GM12873 (cell line): ENCODE results near the gene DUOX1.
A peak's percentile ranks its signal among the peaks of the same experiment; 100 is the strongest.

ENCODE experiments used
- TF ChIP-seq, protein P1 (sequence below): IDR thresholded peaks from 2 replicates; pipeline ENCODE4 v1.5.1; 2012; ENCODE audit warnings: low read depth, mild to moderate bottlenecking, moderate library complexity, low read length, control low read depth; ENCODE audit not compliant: insufficient read depth; ENCODE audit errors: missing control alignments

The DUOX1 gene

DNA sequence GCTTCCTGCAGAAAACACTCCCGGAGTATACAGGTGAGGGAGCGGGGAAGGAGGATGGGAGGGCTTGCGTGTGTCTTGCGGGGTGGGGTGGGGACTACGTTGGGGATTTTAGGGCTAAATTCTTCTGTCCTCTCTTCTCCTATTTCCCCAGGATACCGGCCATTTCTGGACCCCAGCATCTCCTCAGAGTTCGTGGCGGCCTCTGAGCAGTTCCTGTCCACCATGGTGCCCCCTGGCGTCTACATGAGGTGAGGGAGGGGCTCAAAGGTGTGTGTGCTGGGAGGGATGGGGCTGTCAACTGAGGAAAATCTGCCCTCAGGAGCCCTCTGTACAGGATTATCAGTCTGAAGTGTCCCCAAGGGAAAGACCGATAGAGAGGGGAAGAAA, 6.6 kb downstream of the DUOX1 start:
- TF ChIP-seq, protein P1, sequence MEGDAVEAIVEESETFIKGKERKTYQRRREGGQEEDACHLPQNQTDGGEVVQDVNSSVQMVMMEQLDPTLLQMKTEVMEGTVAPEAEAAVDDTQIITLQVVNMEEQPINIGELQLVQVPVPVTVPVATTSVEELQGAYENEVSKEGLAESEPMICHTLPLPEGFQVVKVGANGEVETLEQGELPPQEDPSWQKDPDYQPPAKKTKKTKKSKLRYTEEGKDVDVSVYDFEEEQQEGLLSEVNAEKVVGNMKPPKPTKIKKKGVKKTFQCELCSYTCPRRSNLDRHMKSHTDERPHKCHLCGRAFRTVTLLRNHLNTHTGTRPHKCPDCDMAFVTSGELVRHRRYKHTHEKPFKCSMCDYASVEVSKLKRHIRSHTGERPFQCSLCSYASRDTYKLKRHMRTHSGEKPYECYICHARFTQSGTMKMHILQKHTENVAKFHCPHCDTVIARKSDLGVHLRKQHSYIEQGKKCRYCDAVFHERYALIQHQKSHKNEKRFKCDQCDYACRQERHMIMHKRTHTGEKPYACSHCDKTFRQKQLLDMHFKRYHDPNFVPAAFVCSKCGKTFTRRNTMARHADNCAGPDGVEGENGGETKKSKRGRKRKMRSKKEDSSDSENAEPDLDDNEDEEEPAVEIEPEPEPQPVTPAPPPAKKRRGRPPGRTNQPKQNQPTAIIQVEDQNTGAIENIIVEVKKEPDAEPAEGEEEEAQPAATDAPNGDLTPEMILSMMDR, result peak; percentile 26

DNA sequence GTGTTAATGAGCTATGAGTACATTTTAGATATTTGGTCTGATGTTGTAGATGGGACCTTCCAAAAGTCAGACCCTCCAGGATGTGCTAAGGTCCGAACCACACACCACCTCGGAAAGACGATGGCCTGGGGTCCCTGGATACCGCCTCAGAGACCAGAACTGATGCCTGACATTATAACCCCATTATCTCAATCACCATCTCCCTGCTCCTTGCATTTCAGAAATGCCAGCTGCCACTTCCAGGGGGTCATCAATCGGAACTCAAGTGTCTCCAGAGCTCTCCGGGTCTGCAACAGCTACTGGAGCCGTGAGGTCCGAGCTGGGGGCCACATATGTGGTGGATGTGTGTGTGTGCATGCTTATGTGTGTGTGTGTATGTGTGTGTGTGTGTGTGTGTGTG, 7.9 kb downstream of the DUOX1 start:
- TF ChIP-seq, protein P1, result no peak

DNA sequence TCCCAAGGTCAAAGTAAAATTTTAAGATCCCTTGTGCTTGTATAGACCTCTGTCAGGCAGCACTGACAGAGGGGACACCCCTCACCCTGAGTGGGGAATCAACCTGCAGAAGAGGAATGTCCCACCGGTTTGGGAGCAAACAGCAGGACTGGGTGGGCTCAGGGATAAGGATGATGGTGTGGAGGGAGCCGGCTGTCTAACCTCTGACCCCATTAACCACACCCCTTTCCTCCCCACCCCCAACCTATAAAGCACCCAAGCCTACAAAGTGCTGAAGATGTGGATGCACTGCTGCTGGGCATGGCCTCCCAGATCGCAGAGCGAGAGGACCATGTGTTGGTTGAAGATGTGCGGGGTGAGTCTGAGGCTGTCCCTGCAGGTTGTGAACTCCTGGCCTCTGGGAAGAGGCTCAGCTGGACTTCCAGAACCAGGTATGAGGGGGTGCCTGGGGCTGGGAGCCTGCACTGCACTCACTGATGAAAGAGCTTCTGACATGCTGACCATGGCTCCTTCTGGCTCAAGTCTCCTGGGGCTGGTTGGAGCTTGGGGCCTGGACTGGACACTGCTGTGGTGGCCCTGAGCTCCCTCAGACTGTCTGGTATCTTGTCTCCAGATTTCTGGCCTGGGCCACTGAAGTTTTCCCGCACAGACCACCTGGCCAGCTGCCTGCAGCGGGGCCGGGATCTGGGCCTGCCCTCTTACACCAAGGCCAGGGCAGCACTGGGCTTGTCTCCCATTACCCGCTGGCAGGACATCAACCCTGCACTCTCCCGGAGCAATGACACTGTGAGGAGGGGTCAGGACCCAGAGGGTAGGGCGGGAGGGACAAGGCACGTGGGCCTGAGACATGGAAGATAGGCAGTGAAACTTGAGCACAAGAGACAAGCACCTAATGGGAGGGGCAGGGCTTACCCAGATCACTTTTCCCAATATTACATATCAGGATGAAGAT, 9.3 kb downstream of the DUOX1 start:
- TF ChIP-seq, protein P1, result no peak

DNA sequence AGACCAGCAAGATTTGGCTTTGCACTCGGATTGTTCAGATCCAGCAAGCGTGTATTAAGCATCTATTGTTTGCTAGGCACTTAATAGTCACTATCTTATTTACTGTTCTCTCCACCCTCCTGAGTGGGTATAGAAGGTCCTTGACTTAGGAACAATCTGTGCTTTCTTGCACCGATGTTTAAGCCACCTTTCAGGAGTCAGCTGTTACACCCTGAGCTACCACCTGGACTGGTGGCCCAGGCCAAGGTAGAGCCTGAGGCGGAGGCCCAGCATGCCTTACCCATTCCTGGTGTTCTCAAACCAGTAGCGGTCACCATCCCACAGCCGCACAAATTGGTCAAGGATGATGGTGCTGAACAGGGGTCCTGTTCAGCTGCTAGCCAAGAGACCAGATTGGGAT, 10.0 kb downstream of the DUOX1 start:
- TF ChIP-seq, protein P1, result no peak

DNA sequence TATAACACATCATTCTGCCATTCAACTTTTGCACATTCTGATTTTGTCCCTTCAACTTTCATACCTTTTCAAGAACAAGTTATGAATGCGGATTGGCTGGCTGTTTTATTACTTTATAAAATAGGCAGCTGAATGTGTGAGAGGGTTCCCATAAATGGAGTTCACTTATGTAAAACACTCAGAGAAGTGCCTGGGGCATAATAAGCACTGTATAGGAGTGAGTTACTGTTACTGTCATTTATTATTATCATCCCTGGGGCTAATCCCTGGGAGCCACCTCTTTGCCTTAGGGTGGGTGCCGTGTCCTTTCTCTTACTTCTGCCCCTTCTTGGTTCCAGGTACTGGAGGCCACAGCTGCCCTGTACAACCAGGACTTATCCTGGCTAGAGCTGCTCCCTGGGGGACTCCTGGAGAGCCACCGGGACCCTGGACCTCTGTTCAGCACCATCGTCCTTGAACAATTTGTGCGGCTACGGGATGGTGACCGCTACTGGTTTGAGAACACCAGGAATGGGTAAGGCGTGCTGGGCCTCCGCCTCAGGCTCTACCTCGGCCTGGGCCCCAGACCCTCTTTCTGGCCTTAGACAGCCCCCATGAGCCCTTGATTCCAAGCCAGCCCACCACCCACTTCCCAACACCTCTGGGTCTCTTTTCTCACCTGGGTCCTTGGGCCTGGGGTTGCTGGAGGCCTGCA, 10.9 kb downstream of the DUOX1 start:
- TF ChIP-seq, protein P1, result no peak

DNA sequence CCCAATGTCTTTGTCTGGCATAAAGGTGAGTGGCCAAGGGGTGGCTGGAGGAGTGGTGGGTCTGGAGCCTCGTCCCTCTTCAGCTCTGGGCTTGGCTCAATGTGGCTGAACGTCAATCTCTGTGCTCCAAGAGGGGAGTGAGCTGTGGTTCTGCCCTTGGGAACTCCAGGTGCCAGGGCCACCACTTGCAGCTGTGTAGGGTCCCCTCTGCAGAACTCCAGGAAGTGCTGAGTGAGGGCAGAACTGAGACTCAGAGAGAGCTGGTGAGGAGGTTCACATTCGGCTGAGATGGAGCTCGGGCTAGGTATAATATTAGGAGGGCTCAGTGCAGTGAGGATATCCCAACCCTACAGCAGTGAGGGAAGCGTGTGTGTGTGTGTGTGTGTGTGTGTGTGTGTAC, 11.6 kb downstream of the DUOX1 start:
- TF ChIP-seq, protein P1, result no peak

DNA sequence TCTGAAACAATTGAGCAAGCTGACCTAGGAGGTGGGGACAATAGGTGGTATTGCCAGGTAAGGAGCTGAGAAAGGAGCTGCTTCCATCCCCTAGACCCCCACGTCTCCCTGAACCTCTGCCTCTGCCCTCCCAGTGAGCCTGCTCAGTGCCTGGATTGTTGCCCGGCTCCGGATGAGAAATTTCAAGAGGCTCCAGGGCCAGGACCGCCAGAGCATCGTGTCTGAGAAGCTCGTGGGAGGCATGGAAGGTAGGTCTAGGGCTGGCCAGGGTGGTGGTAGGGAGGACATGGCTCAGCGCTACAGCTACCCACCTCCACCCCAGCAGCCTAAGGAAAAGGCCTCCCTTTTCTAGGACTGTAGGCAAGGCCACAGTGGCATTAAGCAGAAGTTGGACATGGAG, 13.3 kb downstream of the DUOX1 start:
- TF ChIP-seq, protein P1, result no peak
